ENCODE measurements around the gene HPS4.

The HPS4 gene

GRCh38 chr22:26484360-26484706, 750 bp upstream of the HPS4 start:
- no peak for TF ChIP-seq CTCF (IDR thresholded peaks at IDR 0.05; ENCODE audit: extremely low read depth, missing control alignments)
- no peak for DNase-seq (ENCODE audit: low spot score)

GRCh38 chr22:26483043-26483438, 542 bp downstream of the HPS4 start:
- no peak for TF ChIP-seq CTCF (IDR thresholded peaks at IDR 0.05; ENCODE audit: extremely low read depth, missing control alignments)

DNA sequence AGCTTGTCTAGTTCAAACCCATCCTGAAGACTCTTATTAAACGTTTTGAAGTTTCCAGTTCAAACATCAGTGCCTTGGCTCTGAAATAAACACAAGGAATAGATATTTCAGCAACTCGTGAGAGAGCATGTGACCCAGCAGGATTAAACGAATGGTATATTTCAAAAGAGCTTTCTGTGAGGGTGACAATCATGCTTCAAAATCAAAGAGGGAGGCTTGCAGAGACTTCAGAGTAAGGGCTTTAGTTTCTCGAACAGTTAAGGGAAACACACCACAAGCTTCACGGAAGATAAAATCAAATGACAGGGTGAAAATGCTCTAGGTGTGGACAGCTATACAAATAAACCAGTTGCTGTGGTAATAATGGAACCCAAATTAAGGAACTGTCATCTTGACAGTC, 1.4 kb downstream of the HPS4 start:
- no peak for DNase-seq (ENCODE audit: low spot score)
- TF ChIP-seq CTCF (IDR thresholded peaks at IDR 0.05; ENCODE audit: extremely low read depth, missing control alignments), result no peak

More at GRCh38 chr22:26483043-26483438, 542 bp downstream of the HPS4 start:
- no peak for DNase-seq (ENCODE audit: low spot score)

DNA sequence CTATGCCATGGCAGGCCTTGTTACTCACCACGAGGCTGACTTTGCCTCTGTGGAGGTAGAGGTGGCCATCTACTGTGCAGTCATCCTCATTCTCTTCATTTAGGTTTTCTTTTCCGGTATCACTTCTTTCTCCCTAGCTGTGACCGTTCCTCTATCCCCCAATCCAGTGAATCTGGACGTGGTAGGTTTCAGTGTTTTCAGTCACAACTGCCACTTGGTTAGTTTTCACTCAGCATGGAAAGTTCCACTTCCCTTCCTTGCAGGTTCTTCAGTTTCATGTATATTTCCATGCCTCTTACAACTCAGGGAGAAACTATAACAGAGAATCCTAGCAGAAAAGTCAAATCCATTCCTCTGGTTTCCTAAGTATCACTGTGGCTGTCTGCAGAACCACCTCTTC, 1.9 kb downstream of the HPS4 start:
- TF ChIP-seq CTCF (IDR thresholded peaks at IDR 0.05; ENCODE audit: extremely low read depth, missing control alignments), result no peak
- DNase-seq (ENCODE audit: low spot score), result peak; percentile 40

- no peak for TF ChIP-seq CTCF (IDR thresholded peaks at IDR 0.05; ENCODE audit: extremely low read depth, missing control alignments)
- no peak for DNase-seq (ENCODE audit: low spot score)
Measured at GRCh38 chr22:26481112-26481693, 2.4 kb downstream of the HPS4 start.

DNA sequence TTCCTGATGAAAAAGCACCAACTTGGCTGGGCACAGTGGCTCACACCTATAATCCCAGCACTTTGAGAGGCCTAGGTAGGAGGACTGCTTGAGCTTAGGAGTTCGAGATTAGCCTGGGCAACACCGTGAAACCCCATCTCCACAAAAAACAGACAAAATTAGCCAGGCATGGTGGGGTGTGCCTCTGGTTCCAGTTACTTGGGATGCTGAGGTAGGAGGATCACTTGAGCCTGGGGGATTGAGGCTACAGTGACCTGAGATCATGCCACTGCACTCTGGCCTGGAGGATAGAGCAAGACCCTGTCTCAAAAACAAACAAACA, 3.0 kb downstream of the HPS4 start:
- no peak for DNase-seq (ENCODE audit: low spot score)

More for the DNA sequence above, 3.0 kb downstream of the HPS4 start:
- TF ChIP-seq CTCF (IDR thresholded peaks at IDR 0.05; ENCODE audit: extremely low read depth, missing control alignments), result no peak
